Measurements from ENCODE around the gene MAP1LC3B2. TPM values are rescaled to one million over a fixed set of nuclear protein-coding genes. Genes with fewer than 3 reads are reported as not detected.

Gene MAP1LC3B2
- total RNA-seq, 6 donors from 2014 or later = 1.5 to 5.7 (median 2.5) TPM; not detected in 2

DNA sequence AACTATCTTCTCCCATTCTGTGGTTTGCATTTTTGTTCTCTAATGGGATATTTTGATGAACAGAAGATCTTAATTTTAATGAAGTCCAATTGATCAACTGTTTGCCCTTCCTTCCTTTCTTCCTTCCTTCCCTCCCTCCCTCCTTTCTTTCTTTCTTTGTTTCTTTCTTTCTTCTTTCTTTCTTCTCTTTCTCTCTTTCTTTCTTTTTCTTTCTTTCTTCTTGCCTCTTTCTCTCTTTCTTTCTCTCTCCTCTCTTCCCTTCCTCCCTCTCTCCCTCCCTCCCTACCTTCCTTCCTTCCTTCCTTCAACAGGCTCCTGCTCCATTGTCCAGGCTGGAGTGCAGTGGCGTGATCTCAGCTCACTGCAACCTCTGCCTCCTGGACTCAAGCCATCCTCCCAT lies 18.9 kb downstream of the MAP1LC3B2 start:
- no peaks in the 10 kb centered on the region for H3K9me3 ChIP-seq

DNA sequence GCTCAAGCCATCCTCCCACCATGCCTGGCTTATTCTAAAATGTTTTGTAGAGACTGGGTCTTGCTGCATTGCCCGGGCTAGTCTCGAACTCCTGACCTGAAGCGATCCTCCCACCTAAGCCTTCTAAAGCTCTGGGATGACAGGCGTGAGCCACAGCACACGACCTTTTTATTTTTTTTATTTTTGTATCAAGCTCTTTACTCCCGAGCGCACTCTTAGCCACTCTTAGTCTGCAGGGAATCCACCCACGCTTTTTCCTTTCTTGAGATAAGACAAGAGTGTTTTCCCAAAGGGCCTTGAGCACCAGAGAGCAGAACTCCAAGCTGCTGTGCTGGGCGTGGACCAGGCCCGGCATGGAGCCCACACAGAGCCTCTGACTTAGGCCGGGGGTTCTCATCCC lies 23.4 kb downstream of the MAP1LC3B2 start:
- Histone ChIP-seq H3K36me3 (no peaks in the 10 kb centered on the region), H3K4me1 (no peaks in the 10 kb centered on the region), H3K4me3 (no peak overlapping the region), H3K27me3 (no peaks in the 10 kb centered on the region), H3K27ac (no peak overlapping the region), H3K9me3 (peaks cover 0 to 7% (median 2%) of the 10 kb centered on the region in 4 donors)
- ATAC-seq (ENCODE audit: low FRiP score in 2 of 2) (peak in 1 of 2 donors; percentile 56), DNase-seq (peak; percentile 64 to 66)
- 59 to 66% methylated on average over 11 of the region's 11 CpGs for WGBS, 2 donors
- TF ChIP-seq EP300 (IDR thresholded peaks at IDR 0.05) (peak in 1 of 4 donors; percentile 15), POLR2AphosphoS5 (IDR thresholded peaks at IDR 0.05) (no peak)

More for the DNA sequence above, 18.9 kb downstream of the MAP1LC3B2 start:
- H3K27me3 ChIP-seq = no peaks in the 10 kb centered on the region
- H3K36me3 ChIP-seq = no peaks in the 10 kb centered on the region
- no peaks in the 10 kb centered on the region for H3K4me1 ChIP-seq
- 82 to 100% methylated on average over 1 of the region's 1 CpG for WGBS, 2 donors
- no peak overlapping the region for H3K4me3 ChIP-seq
- TF ChIP-seq EP300 (IDR thresholded peaks at IDR 0.05) (no peak), POLR2AphosphoS5 (IDR thresholded peaks at IDR 0.05) (no peak), POLR2A (IDR thresholded peaks at IDR 0.05) (no peak)
- TF ChIP-seq, protein P1, sequence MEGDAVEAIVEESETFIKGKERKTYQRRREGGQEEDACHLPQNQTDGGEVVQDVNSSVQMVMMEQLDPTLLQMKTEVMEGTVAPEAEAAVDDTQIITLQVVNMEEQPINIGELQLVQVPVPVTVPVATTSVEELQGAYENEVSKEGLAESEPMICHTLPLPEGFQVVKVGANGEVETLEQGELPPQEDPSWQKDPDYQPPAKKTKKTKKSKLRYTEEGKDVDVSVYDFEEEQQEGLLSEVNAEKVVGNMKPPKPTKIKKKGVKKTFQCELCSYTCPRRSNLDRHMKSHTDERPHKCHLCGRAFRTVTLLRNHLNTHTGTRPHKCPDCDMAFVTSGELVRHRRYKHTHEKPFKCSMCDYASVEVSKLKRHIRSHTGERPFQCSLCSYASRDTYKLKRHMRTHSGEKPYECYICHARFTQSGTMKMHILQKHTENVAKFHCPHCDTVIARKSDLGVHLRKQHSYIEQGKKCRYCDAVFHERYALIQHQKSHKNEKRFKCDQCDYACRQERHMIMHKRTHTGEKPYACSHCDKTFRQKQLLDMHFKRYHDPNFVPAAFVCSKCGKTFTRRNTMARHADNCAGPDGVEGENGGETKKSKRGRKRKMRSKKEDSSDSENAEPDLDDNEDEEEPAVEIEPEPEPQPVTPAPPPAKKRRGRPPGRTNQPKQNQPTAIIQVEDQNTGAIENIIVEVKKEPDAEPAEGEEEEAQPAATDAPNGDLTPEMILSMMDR (IDR thresholded peaks at IDR 0.05) = no peak
- ATAC-seq (ENCODE audit: low FRiP score in 2 of 2) (no peak), DNase-seq (no peak)
- H3K27ac ChIP-seq = no peak overlapping the region

DNA sequence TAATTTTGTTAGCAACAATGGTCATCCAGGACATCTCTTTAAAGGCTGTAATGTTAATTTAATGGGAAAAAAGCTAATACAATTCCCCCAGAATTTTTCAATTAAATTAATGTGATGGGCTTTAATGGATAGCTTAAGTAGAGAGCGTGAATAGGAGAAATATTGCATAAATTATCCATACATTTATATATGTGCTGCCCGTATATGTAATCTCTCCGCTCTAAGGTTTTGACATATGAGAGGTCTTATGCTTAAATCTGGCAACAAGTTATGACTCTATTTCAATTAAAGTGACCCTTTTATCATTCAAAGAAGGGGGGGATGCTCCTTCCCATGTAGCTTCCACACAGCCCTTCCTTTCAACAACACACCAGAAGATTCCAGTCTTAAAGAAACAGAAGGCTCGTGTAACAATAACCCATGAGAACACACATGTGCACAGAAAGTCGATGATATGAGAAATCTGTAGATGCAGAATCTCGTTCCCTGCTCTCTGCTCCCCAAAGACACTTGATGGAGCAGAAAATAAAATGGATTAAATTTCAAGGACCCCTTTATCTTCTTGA lies 24.0 kb downstream of the MAP1LC3B2 start:
- Histone ChIP-seq H3K36me3 (no peaks in the 10 kb centered on the region), H3K27ac (no peak overlapping the region), H3K4me3 (no peak overlapping the region), H3K4me1 (no peaks in the 10 kb centered on the region), H3K9me3 (peaks cover 0 to 7% (median 2%) of the 10 kb centered on the region in 4 donors), H3K27me3 (no peaks in the 10 kb centered on the region)
- ATAC-seq (ENCODE audit: low FRiP score in 2 of 2) = no peak
- no peak for DNase-seq
- 90 to 95% methylated on average over 6 of the region's 6 CpGs for WGBS, 2 donors
- TF ChIP-seq POLR2A (IDR thresholded peaks at IDR 0.05) (no peak), EP300 (IDR thresholded peaks at IDR 0.05) (no peak), POLR2AphosphoS5 (IDR thresholded peaks at IDR 0.05) (no peak)
- TF ChIP-seq, protein P1 (IDR thresholded peaks at IDR 0.05) = no peak

DNA sequence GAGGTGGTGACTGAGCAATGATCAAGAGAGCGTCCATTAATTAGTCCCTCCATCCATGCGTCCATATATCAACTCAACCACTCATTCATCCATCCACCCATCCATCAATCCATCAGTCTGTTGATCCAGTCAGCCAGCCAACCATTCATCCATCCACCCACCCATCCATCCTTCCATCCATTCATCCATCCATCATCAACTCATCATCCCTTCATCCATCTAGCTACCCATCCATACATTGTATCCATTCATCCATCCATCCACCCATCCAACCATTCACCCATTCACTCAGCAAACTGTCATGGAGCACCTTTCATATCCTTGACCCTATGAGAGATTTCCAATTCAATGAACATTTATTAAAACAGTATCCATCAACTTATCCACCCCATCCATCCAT lies 28.1 kb downstream of the MAP1LC3B2 start:
- peaks cover 8 to 10% (median 8%) of the 10 kb centered on the region in 4 donors for H3K4me1 ChIP-seq
- no peak overlapping the region for H3K27ac ChIP-seq
- H3K36me3 ChIP-seq = no peaks in the 10 kb centered on the region
- DNase-seq = no peak
- TF ChIP-seq POLR2AphosphoS5 (IDR thresholded peaks at IDR 0.05) = no peak
- no peak for TF ChIP-seq POLR2A (IDR thresholded peaks at IDR 0.05)
- TF ChIP-seq, protein P1 (IDR thresholded peaks at IDR 0.05) = no peak
- TF ChIP-seq EP300 (IDR thresholded peaks at IDR 0.05) = no peak
- H3K4me3 ChIP-seq = no peak overlapping the region
- no peaks in the 10 kb centered on the region for H3K27me3 ChIP-seq
- no peak for ATAC-seq (ENCODE audit: low FRiP score in 2 of 2)
- H3K9me3 ChIP-seq = peaks cover 0 to 7% (median 2%) of the 10 kb centered on the region in 4 donors
- 93 to 96% methylated on average over 2 of the region's 2 CpGs for WGBS, 2 donors

GRCh38 chr12:116588390-116589028 lies 29.3 kb downstream of the MAP1LC3B2 start:
- Histone ChIP-seq H3K27me3 (no peaks in the 10 kb centered on the region), H3K4me1 (peaks cover 15 to 20% (median 18%) of the 10 kb centered on the region in 4 donors), H3K36me3 (no peaks in the 10 kb centered on the region), H3K27ac (no peak overlapping the region), H3K4me3 (no peak overlapping the region), H3K9me3 (peaks cover 0 to 7% (median 2%) of the 10 kb centered on the region in 4 donors)
- TF ChIP-seq, protein P1 (IDR thresholded peaks at IDR 0.05) = no peak
- ATAC-seq (ENCODE audit: low FRiP score in 2 of 2) = no peak
- WGBS, 2 donors = 93 to 96% methylated on average over 5 of the region's 5 CpGs
- no peak for DNase-seq

Data from upper lobe of left lung (tissue), 6 donors.